ENCODE results near the gene TOR1A.
A peak's percentile ranks its signal among the peaks of the same experiment; 100 is the strongest.

TOR1A gene

DNA sequence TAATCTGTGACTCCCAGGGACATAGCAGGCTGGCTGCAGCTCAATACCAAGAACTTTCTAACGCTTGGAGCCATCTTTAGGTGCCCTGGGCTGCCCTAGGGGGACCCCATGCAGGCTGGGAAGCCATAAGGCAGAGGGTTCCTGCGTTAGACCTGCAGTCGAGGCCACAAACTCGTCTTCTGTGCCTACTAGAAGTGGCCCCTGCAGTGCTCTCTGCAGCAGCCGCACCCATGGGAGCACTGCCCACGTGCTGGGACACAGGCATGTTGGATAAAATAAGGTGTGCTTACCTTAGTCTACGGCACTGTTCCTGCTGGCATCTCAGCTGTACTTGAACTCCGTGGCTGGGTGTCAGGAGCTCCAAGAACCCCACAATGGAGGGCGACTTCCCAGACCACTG lies 11.6 kb downstream of the TOR1A start:
- Histone ChIP-seq H3K14ac (ENCODE audit: low read length in 2 of 2) (no peak overlapping the region), H3K9me3 (ENCODE audit: control insufficient read depth, low read length) (no peaks in the 10 kb centered on the region), H3K79me1 (replicated peaks; ENCODE audit: low read length, poor library complexity, severe bottlenecking) (peaks cover 45% of the 10 kb centered on the region), H4K8ac (ENCODE audit: low read length) (peak overlapping the region; percentile 90), H2AFZ (ENCODE audit: low read depth, low read length) (no peak overlapping the region), H2BK120ac (ENCODE audit: low read depth, low read length) (no peak overlapping the region), H2AK5ac (ENCODE audit: low read length, severe bottlenecking) (no peak overlapping the region), H2BK12ac (ENCODE audit: low read length in 2 of 2) (no peak overlapping the region), H4K91ac (ENCODE audit: low read length) (no peak overlapping the region), H3K27me3 (ENCODE audit: control insufficient read depth in 1 of 2, insufficient read depth in 1 of 2, low read length in 2 of 2) (no peaks in the 10 kb centered on the region), H3K18ac (ENCODE audit: low read depth in 1 of 2, low read length in 2 of 2) (no peak overlapping the region), H3K36me3 (ENCODE audit: control insufficient read depth in 1 of 2, insufficient read depth in 2 of 2, low read depth in 1 of 2, low read length in 2 of 2) (peaks cover 64 to 79% of the 10 kb centered on the region in 2 experiments), H2BK15ac (ENCODE audit: low read depth, poor library complexity, severe bottlenecking) (no peak overlapping the region), H3K4me3 (ENCODE audit: insufficient read depth in 1 of 2, low read depth in 1 of 2, low read length in 2 of 2) (no peak overlapping the region), H3K9ac (ENCODE audit: low read length) (no peak overlapping the region), H3K23ac (ENCODE audit: low read length in 2 of 2) (no peak overlapping the region), H2BK5ac (ENCODE audit: low read depth, low read length, poor library complexity, severe bottlenecking) (no peak overlapping the region), H3K4me1 (ENCODE audit: control insufficient read depth, insufficient read depth, low read depth, low read length) (no peaks in the 10 kb centered on the region), H3K4me2 (ENCODE audit: low read length, poor library complexity, severe bottlenecking) (no peak overlapping the region), H3K4ac (ENCODE audit: low read depth in 1 of 2, low read length in 2 of 2) (no peak overlapping the region), H3K27ac (ENCODE audit: low read length, poor library complexity, severe bottlenecking) (no peak overlapping the region)
- 96% methylated on average over 9 of the region's 9 CpGs for WGBS
- DNase-seq: no peak

DNA sequence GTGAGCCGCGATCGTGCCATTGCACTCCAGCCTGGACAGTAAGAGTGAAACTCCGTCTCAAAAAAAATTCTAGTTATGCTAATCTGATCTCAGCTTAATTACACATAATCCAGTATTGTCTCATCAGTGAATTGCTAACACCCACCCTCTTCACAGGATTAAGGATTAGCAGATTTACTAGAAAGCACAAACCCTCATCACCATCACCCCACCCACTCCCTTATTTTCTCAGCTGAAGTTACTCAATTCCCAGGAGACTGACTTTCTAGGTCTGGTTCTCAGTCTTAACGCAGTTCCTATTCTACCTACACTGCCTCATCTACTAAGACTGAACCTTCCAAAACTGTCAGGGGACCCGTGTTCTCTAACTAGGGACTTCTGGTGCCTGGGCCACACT lies 12.0 kb downstream of the TOR1A start:
- H4K91ac ChIP-seq (ENCODE audit: low read length): no peak overlapping the region
- H3K9me3 ChIP-seq (ENCODE audit: control insufficient read depth, low read length): no peaks in the 10 kb centered on the region
- no peak overlapping the region for H4K8ac ChIP-seq (ENCODE audit: low read length)
- no peak overlapping the region for H2AK5ac ChIP-seq (ENCODE audit: low read length, severe bottlenecking)
- no peak overlapping the region for H2BK5ac ChIP-seq (ENCODE audit: low read depth, low read length, poor library complexity, severe bottlenecking)
- H2AFZ ChIP-seq (ENCODE audit: low read depth, low read length): no peak overlapping the region
- H3K23ac ChIP-seq (ENCODE audit: low read length in 2 of 2): no peak overlapping the region
- H3K27ac ChIP-seq (ENCODE audit: low read length, poor library complexity, severe bottlenecking): no peak overlapping the region
- H3K18ac ChIP-seq (ENCODE audit: low read depth in 1 of 2, low read length in 2 of 2): no peak overlapping the region
- WGBS: 94% methylated on average over 6 of the region's 6 CpGs
- H2BK120ac ChIP-seq (ENCODE audit: low read depth, low read length): no peak overlapping the region
- H3K4me1 ChIP-seq (ENCODE audit: control insufficient read depth, insufficient read depth, low read depth, low read length): no peaks in the 10 kb centered on the region
- H3K4ac ChIP-seq (ENCODE audit: low read depth in 1 of 2, low read length in 2 of 2): no peak overlapping the region
- DNase-seq: no peak
- no peak overlapping the region for H3K4me2 ChIP-seq (ENCODE audit: low read length, poor library complexity, severe bottlenecking)
- no peak overlapping the region for H2BK15ac ChIP-seq (ENCODE audit: low read depth, poor library complexity, severe bottlenecking)
- H3K9ac ChIP-seq (ENCODE audit: low read length): no peak overlapping the region
- H3K14ac ChIP-seq (ENCODE audit: low read length in 2 of 2): no peak overlapping the region
- H3K36me3 ChIP-seq (ENCODE audit: control insufficient read depth in 1 of 2, insufficient read depth in 2 of 2, low read depth in 1 of 2, low read length in 2 of 2): peaks cover 64 to 80% of the 10 kb centered on the region in 2 experiments
- H2BK12ac ChIP-seq (ENCODE audit: low read length in 2 of 2): no peak overlapping the region
- no peak overlapping the region for H3K4me3 ChIP-seq (ENCODE audit: insufficient read depth in 1 of 2, low read depth in 1 of 2, low read length in 2 of 2)
- H3K27me3 ChIP-seq (ENCODE audit: control insufficient read depth in 1 of 2, insufficient read depth in 1 of 2, low read length in 2 of 2): no peaks in the 10 kb centered on the region
- H3K79me1 ChIP-seq (replicated peaks; ENCODE audit: low read length, poor library complexity, severe bottlenecking): peaks cover 47% of the 10 kb centered on the region

DNA sequence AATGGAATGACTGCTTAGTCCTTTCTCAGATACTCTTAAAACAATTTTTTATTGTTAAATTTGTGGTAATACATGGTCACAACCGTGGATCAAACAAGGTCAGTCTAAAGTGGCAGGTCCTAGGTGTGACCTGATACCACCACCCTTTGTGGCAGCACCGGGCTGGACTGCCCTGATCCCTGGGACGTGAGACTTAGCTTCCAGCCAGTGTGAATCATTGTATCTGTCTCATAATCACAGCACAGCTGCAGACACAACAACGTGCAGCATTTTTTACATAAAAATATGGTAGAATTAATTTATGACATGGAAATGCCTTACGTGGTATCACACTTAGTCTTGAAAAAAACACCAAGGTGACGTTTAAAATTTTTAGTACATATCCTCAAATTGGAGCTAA lies 13.1 kb downstream of the TOR1A start:
- Histone ChIP-seq H2AK5ac (ENCODE audit: low read length, severe bottlenecking) (no peak overlapping the region), H3K14ac (ENCODE audit: low read length in 2 of 2) (no peak overlapping the region), H3K9me3 (ENCODE audit: control insufficient read depth, low read length) (no peaks in the 10 kb centered on the region), H3K27ac (ENCODE audit: low read length, poor library complexity, severe bottlenecking) (no peak overlapping the region), H3K23ac (ENCODE audit: low read length in 2 of 2) (no peak overlapping the region), H4K8ac (ENCODE audit: low read length) (no peak overlapping the region), H4K91ac (ENCODE audit: low read length) (no peak overlapping the region), H3K18ac (ENCODE audit: low read depth in 1 of 2, low read length in 2 of 2) (no peak overlapping the region), H3K36me3 (ENCODE audit: control insufficient read depth in 1 of 2, insufficient read depth in 2 of 2, low read depth in 1 of 2, low read length in 2 of 2) (peaks cover 55 to 77% of the 10 kb centered on the region in 2 experiments), H3K4ac (ENCODE audit: low read depth in 1 of 2, low read length in 2 of 2) (no peak overlapping the region), H3K9ac (ENCODE audit: low read length) (no peak overlapping the region), H2BK15ac (ENCODE audit: low read depth, poor library complexity, severe bottlenecking) (no peak overlapping the region), H2AFZ (ENCODE audit: low read depth, low read length) (no peak overlapping the region), H3K4me2 (ENCODE audit: low read length, poor library complexity, severe bottlenecking) (no peak overlapping the region), H3K4me1 (ENCODE audit: control insufficient read depth, insufficient read depth, low read depth, low read length) (no peaks in the 10 kb centered on the region), H2BK120ac (ENCODE audit: low read depth, low read length) (no peak overlapping the region), H3K79me1 (replicated peaks; ENCODE audit: low read length, poor library complexity, severe bottlenecking) (peaks cover 47% of the 10 kb centered on the region), H2BK5ac (ENCODE audit: low read depth, low read length, poor library complexity, severe bottlenecking) (no peak overlapping the region), H3K4me3 (ENCODE audit: insufficient read depth in 1 of 2, low read depth in 1 of 2, low read length in 2 of 2) (no peak overlapping the region), H2BK12ac (ENCODE audit: low read length in 2 of 2) (no peak overlapping the region), H3K27me3 (ENCODE audit: control insufficient read depth in 1 of 2, insufficient read depth in 1 of 2, low read length in 2 of 2) (no peaks in the 10 kb centered on the region)
- WGBS: 100% methylated on average over 3 of the region's 6 CpGs
- no peak for DNase-seq

DNA sequence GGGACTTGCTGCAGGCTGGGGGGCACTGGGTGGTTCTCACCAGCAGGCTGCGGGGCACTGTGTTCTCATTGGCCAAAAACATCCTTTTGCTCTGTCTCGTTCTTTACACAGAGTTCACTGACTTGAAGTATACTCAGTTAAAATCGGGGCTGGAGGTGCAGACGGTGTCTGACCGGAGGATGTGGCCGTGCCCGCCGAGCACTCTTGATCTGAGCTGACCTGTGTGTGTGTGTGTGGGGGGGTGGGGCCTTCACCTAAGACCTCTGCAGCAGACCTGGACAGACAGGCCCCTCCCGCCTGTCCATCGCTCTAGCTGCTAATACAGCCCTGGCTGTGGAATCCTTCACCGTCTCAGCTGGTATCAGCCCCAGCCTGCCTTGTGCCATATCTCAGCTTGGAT lies 13.8 kb downstream of the TOR1A start:
- peak overlapping the region; percentile 4 for H4K8ac ChIP-seq (ENCODE audit: low read length)
- no peak overlapping the region for H4K91ac ChIP-seq (ENCODE audit: low read length)
- H3K36me3 ChIP-seq (ENCODE audit: control insufficient read depth in 1 of 2, insufficient read depth in 2 of 2, low read depth in 1 of 2, low read length in 2 of 2): peaks cover 52 to 75% of the 10 kb centered on the region in 2 experiments
- H3K14ac ChIP-seq (ENCODE audit: low read length in 2 of 2): no peak overlapping the region
- no peak overlapping the region for H2BK12ac ChIP-seq (ENCODE audit: low read length in 2 of 2)
- peak overlapping the region in 1 of 2 experiments; percentile 27 for H3K23ac ChIP-seq (ENCODE audit: low read length in 2 of 2)
- no peak overlapping the region for H2BK15ac ChIP-seq (ENCODE audit: low read depth, poor library complexity, severe bottlenecking)
- no peak overlapping the region for H2AFZ ChIP-seq (ENCODE audit: low read depth, low read length)
- H2BK120ac ChIP-seq (ENCODE audit: low read depth, low read length): no peak overlapping the region
- H2BK5ac ChIP-seq (ENCODE audit: low read depth, low read length, poor library complexity, severe bottlenecking): no peak overlapping the region
- no peaks in the 10 kb centered on the region for H3K27me3 ChIP-seq (ENCODE audit: control insufficient read depth in 1 of 2, insufficient read depth in 1 of 2, low read length in 2 of 2)
- peaks cover 47% of the 10 kb centered on the region for H3K79me1 ChIP-seq (replicated peaks; ENCODE audit: low read length, poor library complexity, severe bottlenecking)
- H3K27ac ChIP-seq (ENCODE audit: low read length, poor library complexity, severe bottlenecking): no peak overlapping the region
- H3K18ac ChIP-seq (ENCODE audit: low read depth in 1 of 2, low read length in 2 of 2): no peak overlapping the region
- no peaks in the 10 kb centered on the region for H3K4me1 ChIP-seq (ENCODE audit: control insufficient read depth, insufficient read depth, low read depth, low read length)
- H3K9ac ChIP-seq (ENCODE audit: low read length): no peak overlapping the region
- over 99% methylated on average over 11 of the region's 11 CpGs for WGBS
- no peak for DNase-seq
- no peaks in the 10 kb centered on the region for H3K9me3 ChIP-seq (ENCODE audit: control insufficient read depth, low read length)
- H3K4me3 ChIP-seq (ENCODE audit: insufficient read depth in 1 of 2, low read depth in 1 of 2, low read length in 2 of 2): no peak overlapping the region
- no peak overlapping the region for H3K4ac ChIP-seq (ENCODE audit: low read depth in 1 of 2, low read length in 2 of 2)
- no peak overlapping the region for H2AK5ac ChIP-seq (ENCODE audit: low read length, severe bottlenecking)
- no peak overlapping the region for H3K4me2 ChIP-seq (ENCODE audit: low read length, poor library complexity, severe bottlenecking)
